H1 (cell line): ENCODE results near the gene SH3PXD2A. TPM values are rescaled to one million over a fixed set of nuclear protein-coding genes. Genes with fewer than 3 reads are reported as not detected.

Experiments
- CHD7 ChIP-seq: fragments of 300-600 bp; sonication (generic); IDR thresholded peaks from 2 replicates; pipeline ENCODE4 v1.7.1; 2012; ENCODE audit warnings: low read length, moderate library complexity, mild to moderate bottlenecking, inconsistent platforms; ENCODE audit not compliant: insufficient replicate concordance
- E2F6 ChIP-seq: IDR thresholded peaks from 2 replicates; pipeline ENCODE4 v1.6.1; 2012; ENCODE audit warnings: inconsistent platforms
- FOSL1 ChIP-seq: IDR thresholded peaks from 2 replicates; pipeline ENCODE4 v1.6.1; 2011; ENCODE audit warnings: mild to moderate bottlenecking, low read depth, low read length, moderate library complexity; ENCODE audit not compliant: insufficient read depth
- KDM4A ChIP-seq: IDR thresholded peaks from one replicate; pipeline ENCODE4 v1.7.1; 2012; ENCODE audit warnings: low read depth, mild to moderate bottlenecking, moderate library complexity, low read length, inconsistent platforms; ENCODE audit not compliant: severe bottlenecking
- MAFK ChIP-seq: IDR thresholded peaks from 2 replicates; pipeline ENCODE4 v1.6.1; 2012; ENCODE audit warnings: low read depth, mild to moderate bottlenecking, improper control_type of control experiment, low read length
- PHF8 ChIP-seq: fragments of 200-600 bp; sonication (generic); conservative IDR thresholded peaks from 2 replicates; pipeline ENCODE4 v1.7.1; 2012; ENCODE audit warnings: low read depth, mild to moderate bottlenecking, inconsistent platforms, low read length, moderate library complexity
- POLR2A ChIP-seq, 2 experiments: IDR thresholded peaks; 1 replicate in 1 of 2; 2 replicates in 1 of 2; pipeline ENCODE4 v1.6.1; 2011; ENCODE audit warnings: low read depth in 2 of 2, low read length in 2 of 2, mild to moderate bottlenecking in 2 of 2; ENCODE audit errors: control extremely low read depth in 1 of 2
- POLR2AphosphoS5 ChIP-seq: IDR thresholded peaks from 2 replicates; pipeline ENCODE4 v1.6.1; 2011; ENCODE audit warnings: low read depth, low read length
- SP4 ChIP-seq: IDR thresholded peaks from 2 replicates; pipeline ENCODE4 v1.6.1; 2012; ENCODE audit warnings: low read length, inconsistent platforms
- SRF ChIP-seq: IDR thresholded peaks from 2 replicates; pipeline ENCODE4 v1.6.1; 2011; ENCODE audit warnings: mild to moderate bottlenecking, low read depth, low read length, moderate library complexity
- TEAD4 ChIP-seq: IDR thresholded peaks from 2 replicates; pipeline ENCODE4 v1.6.1; 2012; ENCODE audit warnings: low read depth, low read length, inconsistent platforms, mixed read lengths
- polyA plus RNA-seq, 7 experiments: library from polyadenylated mRNA; depleted of rRNA in 3 of 7; stranded (reverse) in 5 of 7; unstranded in 2 of 7; fragments of >200 nt in 5 of 7; fragments of 200-250 nt in 2 of 7; gene quantifications; 1 replicate in 5 of 7; 2 replicates in 1 of 7; 4 replicates in 1 of 7; pipeline versions ENCODE4 v1.2.1 to v1.2.3, GENCODE V29; 2011 to 2013; ENCODE audit warnings: missing spikeins in 2 of 7, mixed read lengths in 2 of 7
- total RNA-seq: library from RNA; stranded (reverse); fragmentation: NEBNext Ultra II Directional; extraction: Animal tissue kit (Norgen Biotek cat#: 25700); gene quantifications from 2 replicates; pipeline ENCODE4 v1.2.1, GENCODE V29; 2021
- TF ChIP-seq, protein P1 (sequence below): IDR thresholded peaks from 2 replicates; pipeline ENCODE4 v1.6.1; 2012; ENCODE audit warnings: inconsistent platforms

SH3PXD2A gene
- total and polyA plus RNA-seq, 2 of the 8 experiments (the other 6 are each of a cell fraction or from before 2014, with no cell fraction given) = 5.4 to 16.3 TPM

DNA sequence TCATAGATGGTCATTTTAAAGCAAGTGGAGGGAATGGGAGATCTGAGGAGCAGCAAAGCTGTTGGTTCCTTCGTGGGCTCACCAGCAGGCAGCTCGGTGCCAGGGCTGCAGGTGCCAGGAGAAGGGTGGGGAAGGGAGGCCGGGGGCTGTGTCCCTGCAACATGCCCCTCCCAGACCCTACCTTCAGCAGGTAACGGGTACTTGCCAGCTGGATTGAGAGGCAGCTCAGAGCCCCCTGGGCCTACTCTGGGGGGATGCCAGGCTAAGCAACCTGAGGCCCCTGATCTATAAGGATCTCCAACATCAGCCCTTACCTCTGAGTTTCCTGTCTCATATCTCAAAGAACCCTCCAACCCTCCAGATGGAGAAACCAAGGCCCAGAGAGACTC lies 188.6 kb downstream of the SH3PXD2A start (continued):
- no peak for TF ChIP-seq CHD7
- no peak for TF ChIP-seq E2F6
- no peak for TF ChIP-seq SP4
- TF ChIP-seq PHF8 = no peak
- TF ChIP-seq FOSL1 = no peak
- TF ChIP-seq, protein P1, sequence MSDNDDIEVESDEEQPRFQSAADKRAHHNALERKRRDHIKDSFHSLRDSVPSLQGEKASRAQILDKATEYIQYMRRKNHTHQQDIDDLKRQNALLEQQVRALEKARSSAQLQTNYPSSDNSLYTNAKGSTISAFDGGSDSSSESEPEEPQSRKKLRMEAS = no peak
- no peak for TF ChIP-seq POLR2A (IDR thresholded peaks at IDR 0.05; ENCODE audit: control extremely low read depth in 1 of 2, low read depth in 2 of 2, low read length in 2 of 2)
- no peak for TF ChIP-seq TEAD4
- TF ChIP-seq KDM4A = no peak
- no peak for TF ChIP-seq MAFK
- TF ChIP-seq SRF = no peak
- no peak for TF ChIP-seq POLR2AphosphoS5
